Bronchial epithelial cell (primary cell): Measurements from ENCODE around the gene CHRM4. TPM values are rescaled to one million over a fixed set of nuclear protein-coding genes. Genes with fewer than 3 reads are reported as not detected.

Experiments used
- DNase-seq: peaks from one replicate; pipeline ENCODE4 v3.0.0-alpha.2; 2010; ENCODE audit warnings: low read depth
- FAIRE-seq: peaks from 2 replicates; lab custom pipeline; 2011; peaks lifted over from hg19 to GRCh38; lab: Jason Lieb, UNC
- H3K27me3 ChIP-seq: 2 replicates; pipeline ENCODE4 v1.5.1; 2011; ENCODE audit warnings: low read length; ENCODE audit not compliant: control insufficient read depth, insufficient read depth
- H3K36me3 ChIP-seq: 2 replicates; pipeline ENCODE4 v1.5.1; 2011; ENCODE audit warnings: low read length; ENCODE audit not compliant: control insufficient read depth, insufficient read depth
- H3K4me3 ChIP-seq: 2 replicates; pipeline ENCODE4 v1.5.1; 2011; ENCODE audit warnings: mild to moderate bottlenecking, low read depth, low read length, control low read depth
- CTCF ChIP-seq: IDR thresholded peaks from 2 replicates; pipeline ENCODE4 v1.5.1; 2011; ENCODE audit warnings: mild to moderate bottlenecking, moderate library complexity, low read length, control low read depth, inconsistent platforms; ENCODE audit not compliant: insufficient read depth, severe bottlenecking
- total RNA-seq: library from RNA; depleted of rRNA; stranded (reverse); fragments of >200 nt; gene quantifications from 2 replicates; pipeline ENCODE4 v1.2.1, GENCODE V29; 2014

Gene CHRM4
- total RNA-seq, 1 donor from 2014 or later: not detected

GRCh38 chr11:46378811-46379481, 12.6 kb downstream of the CHRM4 start:
- TF ChIP-seq CTCF: no peak
- H3K4me3 ChIP-seq: no peak overlapping the region
- H3K36me3 ChIP-seq: peaks cover 14% of the 10 kb centered on the region
- DNase-seq (no peak), FAIRE-seq (no peak)
- peaks cover 1% of the 10 kb centered on the region for H3K27me3 ChIP-seq

- Histone ChIP-seq H3K27me3 (peaks cover 1% of the 10 kb centered on the region), H3K4me3 (no peak overlapping the region), H3K36me3 (peaks cover 17% of the 10 kb centered on the region)
- DNase-seq: no peak
- no peak for TF ChIP-seq CTCF
- no peak for FAIRE-seq
Measured at GRCh38 chr11:46378296-46378695, 13.3 kb downstream of the CHRM4 start.

GRCh38 chr11:46377831-46378230, 13.7 kb downstream of the CHRM4 start:
- peaks cover 19% of the 10 kb centered on the region for H3K36me3 ChIP-seq
- DNase-seq (no peak), FAIRE-seq (no peak)
- H3K27me3 ChIP-seq: peaks cover under 1% of the 10 kb centered on the region
- TF ChIP-seq CTCF: no peak
- H3K4me3 ChIP-seq: no peak overlapping the region

GRCh38 chr11:46377290-46377689, 14.3 kb downstream of the CHRM4 start:
- TF ChIP-seq CTCF: no peak
- no peaks in the 10 kb centered on the region for H3K27me3 ChIP-seq
- no peak overlapping the region for H3K4me3 ChIP-seq
- peaks cover 19% of the 10 kb centered on the region for H3K36me3 ChIP-seq
- no peak for DNase-seq
- FAIRE-seq: no peak

- Histone ChIP-seq H3K27me3 (no peaks in the 10 kb centered on the region), H3K4me3 (no peak overlapping the region), H3K36me3 (peaks cover 23% of the 10 kb centered on the region)
- TF ChIP-seq CTCF: no peak
- no peak for FAIRE-seq
- no peak for DNase-seq
Measured at GRCh38 chr11:46376258-46377050, 15.1 kb downstream of the CHRM4 start.
